Measurements from ENCODE around the gene SCGB2A2.

Gene SCGB2A2

DNA sequence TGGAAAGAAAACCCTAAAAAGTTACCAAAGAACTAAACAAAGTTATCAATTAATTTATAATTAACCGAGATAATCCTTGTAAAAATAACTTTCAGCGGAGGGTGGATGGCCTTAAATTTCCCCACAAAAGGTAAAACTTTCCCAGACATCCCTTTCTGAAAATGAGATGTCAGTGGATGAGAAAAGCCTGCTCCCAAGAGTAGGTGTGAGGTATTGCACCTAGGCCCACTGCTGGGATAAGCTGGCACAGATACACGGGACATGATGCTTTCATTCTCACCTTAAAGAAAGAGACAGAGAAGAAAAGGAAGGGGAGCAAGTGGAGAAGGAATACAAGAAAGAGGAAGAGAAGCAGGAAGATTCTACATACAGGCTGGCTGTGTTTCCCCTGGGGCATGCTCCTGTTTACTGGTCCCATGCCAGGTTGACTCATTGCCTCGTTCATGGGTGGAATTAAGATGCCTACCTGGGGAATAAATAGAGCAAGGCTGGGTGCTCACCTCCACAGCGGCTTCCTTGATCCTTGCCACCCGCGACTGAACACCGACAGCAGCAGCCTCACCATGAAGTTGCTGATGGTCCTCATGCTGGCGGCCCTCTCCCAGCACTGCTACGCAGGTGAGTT is at the start of gene SCGB2A2:
SCGB2A2 (plus strand) TSS at position 505 of the 625 bp plus-strand sequence; CDS start at position 564, 59 bp downstream.
- no peak for DNase-seq

DNA sequence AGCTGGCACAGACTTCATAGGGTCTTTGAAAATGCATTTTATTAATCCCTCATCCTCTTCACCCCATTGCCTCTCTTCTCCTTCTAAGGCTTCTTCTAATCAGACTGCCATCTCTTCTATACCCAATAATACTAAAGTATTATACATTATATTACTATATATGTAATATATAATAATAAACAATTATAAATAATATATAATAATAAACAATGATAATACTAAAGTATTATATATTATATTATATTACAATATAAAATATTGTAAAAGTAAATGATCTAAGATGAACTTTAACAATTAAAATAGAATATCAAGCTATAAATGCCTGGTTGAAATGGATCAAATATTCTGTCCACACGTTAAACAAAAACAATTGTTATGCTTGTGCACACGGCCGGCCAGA is 48.5 kb upstream of the SCGB2A2 start:
- no peak for DNase-seq

- DNase-seq = no peak
Observed at GRCh38 chr11:62223095-62223494, 46.9 kb upstream of the SCGB2A2 start.

DNA sequence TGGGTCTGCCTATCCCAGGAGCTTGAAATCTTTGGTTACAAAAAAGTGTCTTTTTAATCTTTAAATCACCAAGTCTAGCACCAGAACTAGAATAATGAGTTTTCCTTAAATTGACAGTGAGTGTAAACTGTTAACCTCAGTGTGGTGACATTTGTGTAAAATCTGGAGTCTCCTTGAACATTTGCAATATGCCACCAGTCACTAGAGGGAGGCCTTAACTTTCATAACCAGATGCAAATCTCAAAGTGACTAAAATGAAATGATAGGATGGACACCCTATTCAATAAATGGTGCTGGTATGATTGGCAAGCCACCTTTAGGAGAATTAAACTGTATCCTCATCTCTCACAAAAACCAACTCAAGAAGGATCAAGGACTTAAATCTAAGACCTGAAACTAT is 36.2 kb upstream of the SCGB2A2 start:
- DNase-seq = no peak

DNA sequence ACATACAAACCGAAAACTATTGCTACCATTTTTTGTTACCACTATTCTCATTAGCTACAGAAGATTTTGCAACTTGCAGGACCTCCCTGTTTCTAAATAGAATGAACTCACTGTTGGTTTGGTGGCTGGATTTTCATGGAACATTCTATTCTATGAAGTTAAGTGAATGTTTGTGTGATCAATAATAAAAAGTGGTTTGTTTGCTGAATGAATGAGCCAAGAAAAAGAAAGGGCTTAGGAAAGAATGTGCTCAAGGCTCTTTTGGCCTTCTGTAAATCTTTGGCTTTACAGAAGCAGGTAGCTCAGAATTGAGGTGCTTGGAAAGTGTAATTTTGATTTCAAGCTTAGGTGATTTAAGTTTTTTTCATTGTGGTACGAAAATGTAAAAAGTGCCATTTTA is 33.8 kb upstream of the SCGB2A2 start:
- no peak for DNase-seq

- DNase-seq = no peak
Observed at GRCh38 chr11:62237499-62237898, 32.5 kb upstream of the SCGB2A2 start.

- no peak for DNase-seq
Observed at GRCh38 chr11:62238151-62238550, 31.8 kb upstream of the SCGB2A2 start.

DNA sequence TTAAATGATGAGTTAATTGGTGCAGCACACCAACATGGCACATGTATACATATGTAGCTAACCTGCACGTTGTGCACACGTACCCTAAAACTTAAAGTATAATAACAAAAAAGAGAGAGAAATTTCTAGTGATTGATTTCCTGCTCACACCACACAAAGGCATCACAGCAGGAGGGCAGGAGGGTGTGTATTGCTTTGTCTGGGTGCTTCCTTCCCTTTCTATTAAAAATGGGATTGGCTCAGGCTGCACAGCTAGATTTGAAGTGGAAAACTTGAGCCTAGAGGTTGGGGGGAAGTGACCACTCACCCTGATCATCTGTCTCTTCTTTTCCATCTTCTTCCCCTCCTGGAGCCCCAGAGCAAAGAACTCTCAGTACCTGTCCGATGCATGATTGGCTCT is 28.9 kb upstream of the SCGB2A2 start:
- no peak for DNase-seq

DNA sequence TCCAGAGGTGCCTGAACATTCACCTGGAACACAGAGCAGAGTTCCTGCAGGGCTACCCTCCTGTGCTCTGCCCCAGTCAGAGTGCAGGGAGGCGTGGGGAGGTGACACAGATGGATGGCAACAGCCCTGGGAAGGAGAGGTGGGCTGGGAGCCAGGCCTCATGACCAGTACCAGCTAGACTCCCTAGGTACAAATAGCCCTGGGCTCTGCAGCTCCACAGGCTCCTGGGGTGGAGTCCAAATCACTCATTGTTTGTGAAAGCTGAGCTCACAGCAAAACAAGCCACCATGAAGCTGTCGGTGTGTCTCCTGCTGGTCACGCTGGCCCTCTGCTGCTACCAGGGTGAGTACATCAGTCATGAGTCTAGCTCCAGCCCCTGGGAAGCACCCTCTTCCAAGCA is 27.9 kb upstream of the SCGB2A2 start, which contains the start of gene SCGB1D2:
SCGB1D2 (plus strand) TSS at position 219 of the 400 bp plus-strand sequence; CDS start at position 288, 69 bp downstream.
- no peak for DNase-seq

DNA sequence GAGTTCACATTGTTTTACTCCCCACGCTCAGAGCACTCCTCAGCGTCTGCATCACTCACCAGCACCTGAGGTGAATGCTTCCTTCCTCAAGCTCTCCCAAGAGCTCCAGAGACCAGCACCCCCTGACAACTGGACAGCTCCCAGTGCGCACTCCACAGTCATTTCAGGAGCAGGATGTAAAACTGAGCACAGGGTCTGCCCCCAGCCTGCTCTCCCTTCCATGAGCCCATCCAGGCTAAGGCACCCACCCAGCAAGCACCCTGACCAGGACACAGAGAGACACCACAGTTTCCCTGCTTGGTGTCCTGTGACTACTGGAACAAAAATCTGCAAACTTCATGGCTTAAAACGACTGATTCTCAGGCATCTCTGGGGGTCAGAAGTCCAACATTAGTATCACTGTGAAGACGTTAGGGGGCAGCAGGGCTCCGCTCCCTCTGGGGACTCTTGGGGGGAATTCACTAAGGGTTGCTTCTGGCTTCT is 24.6 kb upstream of the SCGB2A2 start:
- no peak for DNase-seq

GRCh38 chr11:62251698-62252097 is 18.3 kb upstream of the SCGB2A2 start:
- DNase-seq = no peak

DNA sequence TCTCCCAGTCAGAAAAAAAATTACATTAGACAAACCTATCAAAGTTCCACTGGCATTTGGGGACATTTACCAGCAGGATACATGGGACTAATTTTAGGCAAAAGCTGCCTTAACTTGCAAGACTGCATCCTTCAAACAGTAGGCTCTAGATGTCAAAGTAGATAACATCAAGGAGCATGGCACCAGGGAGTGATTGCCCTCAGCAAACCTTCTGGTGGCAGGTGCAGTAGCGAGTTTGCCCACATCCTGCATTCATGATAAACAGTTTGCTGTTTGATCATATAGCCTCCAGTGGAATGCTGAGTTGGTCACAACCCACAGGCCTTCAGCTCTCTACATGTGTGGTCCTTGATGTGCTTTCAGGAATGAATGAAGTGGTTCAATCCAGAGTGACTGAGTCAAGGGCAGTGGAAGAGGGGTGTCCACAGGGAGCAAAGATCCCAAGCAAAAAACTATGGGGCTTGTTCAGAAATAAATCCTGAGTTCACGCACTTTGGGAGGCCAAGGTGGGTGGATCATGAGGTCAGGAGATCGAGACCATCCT is 15.9 kb upstream of the SCGB2A2 start:
- no peak for DNase-seq

- DNase-seq = no peak
Observed at GRCh38 chr11:62256281-62256680, 13.7 kb upstream of the SCGB2A2 start.

GRCh38 chr11:62260261-62260953 is 9.6 kb upstream of the SCGB2A2 start:
- DNase-seq = no peak

- DNase-seq = no peak
Observed at GRCh38 chr11:62264004-62264403, 6.0 kb upstream of the SCGB2A2 start.

DNA sequence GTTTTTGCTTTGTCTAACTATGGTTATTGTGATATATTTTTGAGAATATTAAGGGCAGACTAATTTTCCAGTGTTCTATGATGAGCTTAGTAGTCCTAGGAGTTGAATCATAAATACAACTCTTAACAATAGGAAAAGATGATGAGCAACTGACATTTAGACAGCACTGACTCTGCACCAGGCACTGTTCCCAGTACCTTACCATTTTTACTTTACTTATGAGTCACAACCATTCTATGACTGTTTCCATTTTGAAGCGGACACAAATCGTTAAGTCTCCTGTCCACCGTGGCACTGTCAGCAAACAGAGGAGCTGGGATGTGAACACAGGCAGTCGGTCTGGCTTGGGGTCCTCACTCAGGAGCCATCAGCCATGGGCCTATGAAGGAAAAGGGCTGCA is 3.4 kb upstream of the SCGB2A2 start:
- no peak for DNase-seq

DNA sequence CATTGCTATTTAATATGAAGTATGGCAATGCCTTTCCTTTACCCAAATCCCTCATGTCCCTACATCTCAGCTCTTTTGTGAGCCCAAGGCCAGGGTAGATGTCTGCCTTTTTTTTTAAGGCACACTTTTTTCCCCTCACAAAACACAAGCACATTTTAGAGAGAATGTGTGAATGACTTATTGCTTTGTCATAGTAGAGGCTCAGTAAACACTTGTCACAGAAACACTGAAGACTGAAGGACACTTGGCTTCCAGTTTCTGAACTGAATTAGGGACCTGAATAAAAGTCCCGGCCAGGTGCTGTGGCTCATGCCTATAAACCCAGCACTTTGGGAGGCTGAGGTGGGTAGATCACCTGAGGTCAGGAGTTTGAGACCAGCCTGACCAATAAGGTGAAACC is 2.9 kb upstream of the SCGB2A2 start:
- DNase-seq = no peak

DNA sequence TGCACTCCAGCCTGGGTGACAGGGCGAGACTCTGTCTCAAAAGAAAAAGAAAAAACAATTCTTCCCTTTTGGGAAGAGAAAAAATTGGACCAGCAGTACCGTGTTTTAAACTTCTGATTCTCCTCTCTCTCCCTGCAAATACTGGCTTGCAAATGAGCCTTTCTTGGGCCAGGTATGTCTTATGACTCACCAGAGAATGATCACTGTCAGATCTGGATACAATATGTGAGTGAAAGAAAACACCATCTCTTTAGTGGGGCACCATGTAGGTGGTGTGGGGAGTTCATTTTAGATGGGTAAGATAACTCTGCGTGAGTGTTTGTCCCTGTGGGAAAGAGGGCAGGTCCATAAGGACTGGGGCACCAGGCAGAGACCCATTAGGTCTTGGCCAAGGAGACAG is 2.4 kb upstream of the SCGB2A2 start:
- no peak for DNase-seq

GRCh38 chr11:62273284-62273683 is 3.3 kb downstream of the SCGB2A2 start:
- no peak for DNase-seq

DNA sequence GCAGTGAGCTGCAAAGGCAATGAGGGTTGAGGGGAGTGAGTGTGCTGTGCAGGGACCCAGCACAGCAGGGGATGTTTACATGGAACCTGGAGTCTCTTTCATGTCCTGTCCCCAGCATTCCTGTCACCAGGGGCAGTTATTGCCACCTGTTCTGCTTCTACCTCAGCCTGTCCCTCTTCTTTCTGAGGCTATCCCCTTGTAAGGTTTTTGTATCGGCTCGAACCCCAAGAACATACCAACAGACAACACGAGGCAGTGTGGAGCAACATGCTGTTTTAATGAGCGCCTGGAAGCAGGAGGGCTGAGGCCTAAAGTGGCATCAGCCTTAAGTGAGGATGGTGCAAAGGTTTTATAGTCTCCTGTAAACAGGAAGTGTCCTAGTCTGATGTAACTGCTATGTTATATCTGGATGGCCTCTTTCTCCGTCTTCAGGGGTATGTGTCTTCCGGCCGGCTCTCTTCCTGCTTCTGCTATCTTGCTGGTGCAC is 3.9 kb downstream of the SCGB2A2 start:
- no peak for DNase-seq

- no peak for DNase-seq
Observed at GRCh38 chr11:62280452-62280851, 10.5 kb downstream of the SCGB2A2 start.

DNA sequence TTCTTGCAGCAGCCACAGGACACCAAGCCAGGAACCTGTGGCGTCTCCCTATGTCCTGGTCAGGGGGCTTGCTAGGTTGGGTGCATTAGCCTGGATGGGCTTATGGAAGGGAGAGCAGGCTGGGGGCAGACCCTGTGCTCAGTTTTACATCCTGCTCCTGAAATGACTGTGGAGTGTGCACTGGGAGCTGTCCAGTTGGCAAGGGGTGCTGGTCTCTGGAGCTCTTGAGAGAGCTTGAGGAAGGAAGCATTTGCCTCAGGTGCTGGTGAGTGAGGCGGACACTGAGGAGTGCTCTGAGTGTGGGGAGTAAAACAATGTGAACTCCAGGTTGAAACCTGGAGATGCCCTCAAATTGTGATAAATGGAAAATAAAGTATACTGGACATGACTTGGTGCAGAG is 25.5 kb downstream of the SCGB2A2 start:
- no peak for DNase-seq

DNA sequence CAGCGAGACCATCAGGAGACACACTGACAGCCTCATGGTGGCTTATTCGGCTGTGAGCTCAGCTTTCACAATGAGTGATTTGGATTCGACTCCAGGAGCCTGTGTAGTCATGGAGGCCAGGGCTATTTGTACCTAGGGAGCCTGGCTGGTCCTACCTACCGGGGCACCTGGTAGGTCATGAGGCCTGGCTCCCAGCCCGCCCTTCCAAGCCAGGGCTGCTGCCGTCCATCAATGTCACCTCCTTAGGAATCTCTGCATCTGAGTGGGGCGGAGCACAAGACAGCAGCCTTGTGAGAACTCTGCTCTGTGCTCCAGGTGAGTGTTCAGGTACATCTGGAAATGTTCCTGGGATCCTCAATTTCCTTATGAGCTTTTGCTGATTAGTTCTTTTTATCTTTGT is 29.0 kb downstream of the SCGB2A2 start, which contains the start of gene SCGB1D4:
SCGB1D4 (minus strand) TSS at position 101 of the 400 bp plus-strand sequence; CDS start at position 36, 65 bp downstream.
- DNase-seq = no peak

DNA sequence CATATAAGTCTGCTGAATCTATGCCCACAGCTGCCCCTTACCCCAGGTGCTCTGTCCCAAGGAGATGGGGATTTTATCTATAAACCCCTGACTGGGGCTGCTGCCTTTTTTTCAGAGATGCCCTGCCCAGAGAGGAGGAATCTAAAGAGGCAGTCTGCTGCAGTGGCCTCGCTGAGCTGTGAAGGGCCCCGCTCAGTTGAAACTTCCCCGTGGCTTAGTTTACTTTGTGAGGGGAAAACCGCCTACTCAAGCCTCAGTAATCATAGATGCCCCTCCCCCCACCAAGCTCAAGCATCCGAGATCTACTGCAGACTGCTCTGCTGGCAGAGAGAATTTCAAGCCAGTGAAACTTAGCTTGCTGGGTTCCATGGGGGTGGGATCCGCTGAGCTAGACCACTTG is 36.3 kb downstream of the SCGB2A2 start:
- no peak for DNase-seq

All from CD4-positive, alpha-beta T cell treated with Interleukin-10 for 1 hour (primary cell).